ENCODE results near the gene QKI.
A peak's percentile ranks its signal among the peaks of the same experiment; 100 is the strongest.
"Not testable (repeated sequence)": the region's sequence is repeated elsewhere in the genome, so short reads cannot be mapped to it uniquely, and the experiment has no call there.

Gene QKI

DNA sequence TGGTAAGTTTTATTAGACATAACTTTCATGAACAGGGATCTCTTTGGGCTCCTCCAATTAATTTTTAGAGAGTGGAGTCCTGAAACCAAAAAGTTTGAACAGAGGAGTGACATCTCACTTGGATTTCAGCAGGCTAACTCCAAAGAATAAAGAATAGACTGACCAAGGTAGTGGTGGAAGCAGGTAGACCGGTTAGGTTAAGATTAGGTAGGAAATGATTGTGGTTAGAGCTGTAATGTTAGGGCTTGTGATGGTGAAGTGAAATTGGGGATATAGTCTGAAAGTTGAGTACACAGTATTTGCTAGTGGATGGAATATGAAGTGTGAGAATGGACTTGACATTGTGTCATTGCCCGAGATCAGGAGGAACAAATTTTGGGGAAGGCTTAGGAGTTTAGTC, 27.8 kb downstream of the QKI start:
- no peak for DNase-seq

DNA sequence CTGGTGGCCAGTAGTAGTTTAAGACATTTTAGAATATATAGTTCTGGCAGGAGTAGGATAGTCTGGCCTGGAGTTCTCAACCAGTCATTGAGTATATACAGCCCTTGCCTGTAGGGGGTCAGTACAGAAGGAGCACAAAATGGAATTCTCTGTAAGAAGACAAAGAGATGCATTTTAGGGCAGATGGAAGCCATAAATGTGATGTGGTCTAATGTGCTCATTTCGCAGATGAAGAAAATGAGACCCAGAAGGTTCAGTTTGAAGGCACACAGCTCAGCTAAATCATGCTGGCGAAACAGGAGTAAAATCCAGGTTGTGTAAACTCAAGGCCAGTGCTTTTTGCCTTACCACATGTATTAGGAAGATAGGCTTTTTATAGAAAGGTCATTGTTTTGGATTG, 29.6 kb downstream of the QKI start:
- DNase-seq, result no peak

DNA sequence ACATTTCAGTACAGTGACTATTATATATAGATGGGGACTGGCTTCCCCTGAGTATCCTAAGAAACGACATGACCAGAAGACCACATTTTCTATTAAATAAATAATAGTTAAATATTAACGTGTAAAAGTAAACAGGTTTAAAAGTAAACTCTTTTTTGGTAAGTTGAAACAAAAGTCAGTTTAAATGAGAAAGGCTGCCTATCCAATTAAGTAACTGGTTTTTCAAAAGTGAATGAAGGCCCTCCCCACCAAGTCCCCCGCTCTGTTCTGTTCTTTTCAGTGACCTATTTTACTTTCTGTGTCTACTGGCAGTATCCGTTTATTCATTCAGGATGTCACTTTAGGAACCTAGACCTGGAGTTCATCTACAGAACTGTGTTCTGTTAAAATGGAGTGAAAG, 32.0 kb downstream of the QKI start:
- no peak for DNase-seq

DNA sequence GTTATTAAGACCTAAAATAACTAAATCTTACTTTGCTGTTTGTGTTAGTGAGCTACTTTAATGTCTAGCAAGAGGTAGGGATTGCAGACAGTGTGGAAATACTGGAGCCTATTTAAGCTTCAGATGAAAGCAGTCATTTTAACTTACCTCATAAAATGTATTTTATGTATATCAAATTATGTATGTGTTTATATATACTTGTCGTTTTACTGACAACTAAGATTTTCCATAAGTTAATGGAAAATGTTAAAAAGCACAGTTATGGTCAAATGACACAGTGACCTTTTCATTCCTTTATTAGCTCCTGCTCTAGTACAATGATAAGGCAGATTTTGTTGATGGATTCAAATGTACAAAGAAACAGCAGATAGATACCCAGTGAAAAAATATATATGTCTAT, 34.6 kb downstream of the QKI start:
- DNase-seq, result no peak

DNA sequence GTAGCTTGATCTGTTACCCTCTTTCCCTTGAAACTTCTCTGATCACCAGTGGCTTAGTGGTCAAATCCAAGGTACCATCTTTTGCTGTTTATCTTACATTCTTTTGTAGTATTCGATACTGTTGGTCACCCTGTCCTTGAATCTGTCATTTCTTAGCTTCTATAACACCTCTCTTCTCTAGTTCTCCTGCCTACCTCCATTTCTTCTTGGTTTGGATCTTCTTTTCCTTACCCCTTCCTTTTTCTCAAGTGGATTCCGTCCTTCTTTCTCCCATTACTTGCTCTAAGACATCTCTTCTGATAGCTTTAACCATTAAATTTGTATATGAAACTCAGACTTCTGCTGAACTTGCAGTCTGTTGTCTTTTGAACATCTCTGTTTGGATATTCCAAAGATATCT, 39.9 kb downstream of the QKI start:
- no peak for DNase-seq

DNA sequence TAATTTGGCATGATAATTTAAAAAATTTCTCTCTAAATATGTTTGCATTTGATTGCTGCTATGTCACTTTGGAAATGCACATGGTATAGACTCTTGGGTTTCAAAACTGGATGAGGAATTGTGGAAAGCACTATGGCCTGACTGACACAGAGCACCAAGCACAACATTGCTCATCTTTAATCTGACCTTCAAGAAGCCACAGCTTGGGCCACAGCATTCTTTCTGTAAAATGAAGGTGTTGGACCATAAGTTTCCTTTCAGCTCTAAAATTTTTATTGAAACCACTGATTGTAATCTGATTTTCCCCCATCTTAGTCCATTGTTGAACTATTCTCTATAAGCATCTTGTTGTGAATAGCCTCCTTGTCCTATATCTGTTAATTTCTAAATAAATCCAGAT, 41.0 kb downstream of the QKI start:
- DNase-seq, result no peak

DNA sequence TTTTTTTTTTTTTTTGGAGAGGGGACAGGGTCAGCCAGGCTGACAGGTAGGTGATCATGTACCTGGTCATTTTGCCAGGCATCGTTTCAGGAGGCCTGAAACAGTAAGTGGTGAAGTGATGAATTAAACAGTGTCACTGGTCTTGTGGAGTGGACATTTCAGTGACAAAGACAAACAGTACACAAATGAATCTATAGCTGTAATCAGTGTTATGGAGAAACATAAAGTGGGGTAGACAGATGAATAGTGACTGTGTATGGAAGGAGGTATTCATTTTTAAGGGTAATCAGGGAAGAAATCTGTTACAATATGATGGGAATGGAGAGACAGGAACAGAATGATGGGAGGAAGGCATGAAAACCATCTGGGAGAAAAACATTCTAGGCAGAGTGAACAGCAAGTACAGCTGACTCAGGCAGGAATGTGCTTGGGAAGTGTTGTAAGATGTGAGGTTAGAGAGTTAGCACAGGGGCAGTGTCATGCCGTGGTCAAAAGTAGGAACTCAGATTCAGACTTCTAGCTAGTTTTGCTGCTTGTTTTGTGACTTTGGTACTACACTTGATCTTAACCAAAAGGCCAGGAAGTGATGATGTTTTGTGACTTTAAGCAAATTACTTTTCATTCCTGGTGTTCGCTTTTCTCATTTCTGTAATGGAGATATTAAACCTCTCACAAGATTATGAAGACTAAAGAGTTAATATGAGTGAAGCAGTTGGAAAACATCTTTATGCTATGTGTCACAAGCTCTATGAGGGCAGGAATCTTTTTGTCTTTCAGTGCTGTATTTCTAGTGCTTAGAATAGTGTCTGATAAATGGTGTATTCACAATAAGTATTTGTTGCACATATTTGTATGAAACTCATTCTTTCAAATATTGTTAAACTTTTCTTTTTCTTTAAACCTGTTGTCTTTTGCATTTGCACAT, 43.4 kb downstream of the QKI start:
- DNase-seq, result peak in 1 of 5 experiments; percentile 48

DNA sequence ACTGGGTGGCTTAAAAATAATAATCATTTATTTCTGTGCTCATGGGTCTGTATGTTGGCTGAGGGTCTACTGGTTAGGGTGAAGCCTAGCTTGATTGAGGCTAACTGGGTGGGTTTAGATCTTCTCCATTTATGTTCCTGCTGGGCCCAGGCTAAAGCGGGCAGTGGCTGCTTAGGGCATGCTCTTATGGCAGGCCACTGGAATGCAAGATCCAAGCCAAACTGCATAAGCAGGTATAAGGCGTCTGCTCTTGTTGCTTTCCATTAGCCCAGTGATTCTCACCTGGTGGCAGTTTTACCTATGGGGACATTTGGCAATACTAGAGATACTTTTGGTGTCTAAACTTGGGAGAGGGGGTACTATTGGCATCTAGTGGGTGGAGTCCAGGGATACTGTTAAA, 44.5 kb downstream of the QKI start:
- DNase-seq, result no peak

DNA sequence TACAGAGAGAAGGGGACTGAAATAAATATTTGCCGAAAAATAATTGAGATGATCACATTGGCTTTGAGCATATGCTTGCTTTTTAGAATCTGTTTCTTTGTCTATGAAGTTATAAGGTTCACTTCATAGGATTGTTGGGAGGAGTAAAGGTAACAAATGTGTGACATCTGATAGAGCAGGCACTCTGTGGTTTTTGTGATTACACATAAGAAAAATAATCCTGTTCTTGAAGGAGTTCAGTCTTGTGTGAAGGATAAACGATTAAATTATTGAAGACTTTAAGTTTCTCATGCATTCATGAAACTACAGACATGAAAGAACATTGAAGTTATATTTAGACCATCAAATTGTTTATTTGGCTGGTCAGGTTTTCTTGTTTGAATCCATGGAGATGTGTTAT, 45.0 kb downstream of the QKI start:
- DNase-seq, result peak in 1 of 5 experiments; percentile 40

DNA sequence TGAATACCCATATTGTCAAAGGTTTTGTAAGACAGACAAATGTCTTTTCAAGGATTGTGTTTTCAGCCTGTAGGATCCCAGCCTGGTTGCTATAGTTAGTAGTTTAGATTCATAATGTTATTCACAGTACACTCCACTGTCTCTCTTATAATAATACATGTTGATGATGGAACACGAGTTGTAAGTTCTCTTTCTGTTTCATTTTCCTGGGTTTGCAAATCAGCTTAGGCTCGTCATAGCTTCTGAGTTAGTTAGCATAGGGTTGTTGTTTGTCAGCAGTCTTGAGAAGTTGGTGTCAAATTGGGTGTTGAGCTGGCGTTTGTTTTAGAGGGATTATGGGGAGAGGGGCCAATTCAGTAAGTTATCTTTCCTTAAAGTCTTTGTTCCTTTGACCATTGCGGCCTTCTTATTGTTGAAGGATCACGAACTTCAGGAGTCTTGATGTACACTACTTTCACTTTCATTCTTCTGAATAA, 45.8 kb downstream of the QKI start:
- peak in 2 of 5 experiments; percentile 45 to 83 for DNase-seq

DNA sequence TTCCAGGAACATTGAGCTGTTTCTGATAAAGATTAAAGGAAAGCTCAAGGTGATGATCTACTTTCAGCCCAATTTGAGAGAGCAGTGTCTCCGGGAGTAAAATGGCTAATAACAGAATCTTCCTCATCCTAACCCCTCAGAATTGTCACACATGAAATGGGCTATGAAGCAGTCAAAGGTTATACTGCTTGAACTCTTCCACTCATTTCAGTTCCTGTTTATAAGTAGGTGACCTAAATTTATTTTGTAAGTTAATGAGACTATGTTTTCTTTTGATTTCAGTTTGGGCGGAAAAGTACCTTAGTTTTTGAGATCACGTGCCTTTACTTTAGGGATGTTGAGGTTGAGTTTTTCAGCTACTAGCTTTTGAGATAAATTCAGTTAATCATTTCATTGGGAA, 47.2 kb downstream of the QKI start:
- peak in 1 of 5 experiments; percentile 12 for DNase-seq

DNA sequence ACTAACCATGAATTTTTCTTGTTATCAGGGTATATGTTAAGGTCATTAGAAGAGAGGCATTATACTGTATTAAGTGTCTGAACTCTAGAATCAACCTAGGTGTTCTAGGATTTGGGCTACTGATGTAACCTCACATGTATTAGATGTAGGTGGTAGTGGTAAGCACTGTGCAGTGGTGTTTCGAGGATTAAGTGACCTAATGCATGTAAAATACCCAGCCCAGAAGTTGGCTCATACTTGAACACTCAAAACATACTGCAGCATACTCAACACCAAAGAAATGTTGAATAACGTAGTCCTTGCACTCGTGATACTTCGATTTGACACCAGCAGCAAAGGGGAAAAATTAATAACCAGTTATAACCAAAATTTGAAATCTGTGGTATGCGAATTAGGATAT, 48.7 kb downstream of the QKI start:
- no peak for DNase-seq

DNA sequence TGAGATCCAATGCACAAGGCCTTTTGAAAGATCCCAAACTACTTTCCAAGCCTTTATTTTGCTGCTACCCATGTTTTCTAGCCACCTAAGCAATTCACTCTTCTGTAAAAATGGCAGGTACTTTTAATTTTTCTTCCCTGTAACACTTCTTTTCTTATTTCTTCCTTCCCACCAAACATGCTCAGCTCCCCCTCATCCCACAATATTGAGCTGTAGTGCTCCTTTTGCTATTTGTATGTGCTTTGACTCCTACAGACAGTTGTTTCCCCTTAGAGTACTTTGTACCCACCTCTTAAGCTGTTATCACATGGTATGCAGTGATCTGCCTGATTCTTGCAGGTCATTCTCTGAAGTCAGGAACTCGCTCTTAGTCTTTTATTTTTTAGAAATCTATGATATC, 49.3 kb downstream of the QKI start:
- no peak for DNase-seq

DNA sequence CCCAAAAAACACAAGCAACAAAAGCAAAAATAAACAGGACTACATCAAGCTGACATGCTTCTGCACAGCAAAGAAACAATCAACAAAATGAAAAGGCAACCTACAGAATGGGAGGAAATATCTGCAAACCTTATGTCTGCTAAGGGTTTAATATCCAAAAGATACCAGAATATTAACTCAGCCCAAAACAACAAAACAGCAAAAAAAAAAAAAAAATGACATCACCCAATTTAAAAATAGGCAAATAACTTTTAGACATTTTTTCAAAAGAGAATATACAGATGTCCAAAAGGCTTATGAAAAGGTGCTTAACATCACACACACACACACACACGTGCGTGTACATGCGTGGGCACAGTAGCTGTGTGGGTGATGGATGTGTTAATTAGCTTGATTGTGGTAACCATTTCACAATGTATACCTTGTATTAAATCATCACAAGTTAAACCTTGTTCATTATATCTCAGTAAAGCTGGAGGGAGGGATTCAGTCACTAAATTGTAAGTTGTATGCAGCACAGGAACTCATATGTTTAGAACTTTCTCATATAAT, 52.4 kb downstream of the QKI start:
- peak in 1 of 5 experiments; percentile 19 for DNase-seq

DNA sequence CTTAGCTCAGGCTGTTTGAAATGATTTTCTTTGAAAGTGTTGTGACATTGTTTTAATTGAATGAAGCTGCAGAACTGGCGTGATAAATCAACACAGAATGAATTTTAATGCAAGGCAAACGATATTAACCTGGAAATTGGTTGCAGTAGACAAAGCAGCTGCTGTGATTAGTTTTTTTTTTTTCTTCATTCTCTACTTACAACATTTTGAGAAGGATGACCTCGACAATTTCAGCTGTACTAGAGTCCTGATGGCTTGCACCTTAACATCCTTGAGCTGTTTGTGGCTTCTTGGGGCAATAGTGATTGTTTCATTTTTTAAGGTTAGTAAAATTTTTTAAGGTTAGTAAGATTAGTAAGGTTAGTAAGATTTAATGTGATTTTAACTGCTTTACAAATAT, 54.2 kb downstream of the QKI start:
- no peak for DNase-seq

DNA sequence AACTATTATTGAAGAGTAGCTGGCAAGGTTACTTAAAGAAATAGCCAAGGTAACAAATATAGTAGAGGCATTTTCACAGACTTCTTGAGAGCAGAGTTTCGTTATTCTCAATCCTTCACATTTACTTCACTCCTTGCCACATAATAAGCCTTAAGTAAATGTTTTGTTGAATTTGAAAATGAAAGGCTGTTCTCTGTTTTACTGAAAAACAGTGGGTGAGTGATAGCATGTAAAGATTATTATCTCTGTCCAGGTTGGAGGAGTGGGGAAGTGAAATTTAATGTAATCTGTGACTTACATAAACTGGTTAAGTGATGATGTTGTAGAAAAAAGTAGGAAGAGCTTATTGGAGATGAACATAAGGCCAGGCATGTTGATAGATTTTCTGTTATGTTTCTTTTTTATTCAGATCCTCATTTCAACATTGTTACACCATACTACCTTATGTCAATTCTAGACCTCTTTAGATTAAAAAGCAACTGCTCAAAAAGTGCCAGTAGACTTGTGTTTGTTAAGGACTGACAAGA, 55.0 kb downstream of the QKI start:
- peak in 1 of 5 experiments; percentile 19 for DNase-seq

DNA sequence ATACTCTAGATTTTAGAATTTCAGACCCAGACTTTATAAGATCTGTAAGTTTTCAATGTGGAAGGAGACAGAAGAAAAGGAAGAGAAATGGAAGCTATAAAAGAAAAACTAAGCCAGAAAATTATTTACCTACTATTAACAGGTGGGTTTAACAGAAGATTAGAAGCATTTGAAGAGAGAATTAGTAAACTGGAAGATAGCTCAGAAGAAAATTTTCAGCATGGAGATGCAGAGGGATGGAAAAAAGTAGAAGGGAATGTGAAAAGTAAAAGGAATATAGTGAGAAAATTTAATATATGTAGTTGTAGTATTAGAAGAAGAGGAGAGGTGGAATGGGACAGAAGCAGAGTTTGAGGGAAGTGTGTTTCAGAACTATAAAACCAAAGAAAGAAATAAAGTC, 56.1 kb downstream of the QKI start:
- no peak for DNase-seq

DNA sequence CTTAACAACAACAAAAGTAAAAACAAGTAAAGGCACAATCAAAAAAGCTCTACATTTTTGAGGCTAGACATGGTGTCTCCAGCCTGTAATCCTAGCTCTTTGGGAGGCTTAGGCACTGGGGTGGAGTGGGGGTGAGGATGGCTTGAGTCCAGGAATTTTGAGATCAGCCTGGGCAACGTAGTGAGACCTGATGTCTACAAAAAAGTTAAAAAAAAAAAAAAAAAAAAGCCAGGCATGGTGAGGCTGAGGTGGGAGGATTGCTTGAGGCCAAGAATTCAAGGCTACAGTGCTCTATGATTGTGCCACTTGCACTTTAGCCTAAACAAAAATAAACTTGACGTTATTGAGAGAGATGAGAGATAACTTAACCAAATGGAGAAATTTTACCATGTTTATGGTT, 60.1 kb downstream of the QKI start:
- DNase-seq, result no peak

DNA sequence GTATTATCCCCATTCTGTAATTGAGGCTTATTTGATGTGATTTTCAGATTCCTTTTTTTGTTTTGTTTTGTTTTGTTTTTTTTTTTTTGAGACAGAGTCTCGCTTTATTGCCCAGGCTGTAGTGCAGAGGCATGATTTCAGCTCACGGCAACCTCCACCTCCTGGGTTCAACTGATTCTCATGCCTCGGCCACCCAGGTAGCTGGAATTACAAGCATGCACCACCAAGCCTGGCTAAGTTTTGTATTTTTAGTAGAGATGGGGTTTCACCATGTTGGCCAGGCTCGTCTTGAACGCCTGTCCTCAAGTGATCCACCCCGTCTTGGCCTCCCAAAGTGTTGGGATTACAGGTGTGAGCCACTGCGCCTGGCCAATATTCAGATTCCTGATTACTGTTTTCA, 62.4 kb downstream of the QKI start:
- not testable (repeated sequence) for DNase-seq

DNA sequence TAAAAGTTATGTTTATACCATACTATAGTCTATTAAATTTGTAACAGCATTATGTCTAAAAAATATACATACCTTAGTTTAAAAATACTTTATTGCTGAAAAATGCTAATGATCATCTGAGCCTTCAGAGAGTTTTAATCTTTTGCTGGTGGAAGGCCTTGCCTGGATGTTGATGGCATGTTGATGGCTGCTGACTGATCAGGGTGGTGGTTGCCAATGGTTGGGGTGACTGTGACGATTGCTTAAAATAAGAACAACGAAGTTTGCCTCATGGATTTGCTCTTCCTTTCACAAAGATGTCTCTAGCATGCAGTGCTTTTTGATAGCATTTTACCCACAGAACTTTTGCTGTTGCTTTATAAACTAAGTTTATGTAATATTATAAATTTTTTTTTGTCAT, 68.6 kb downstream of the QKI start:
- no peak for DNase-seq

DNA sequence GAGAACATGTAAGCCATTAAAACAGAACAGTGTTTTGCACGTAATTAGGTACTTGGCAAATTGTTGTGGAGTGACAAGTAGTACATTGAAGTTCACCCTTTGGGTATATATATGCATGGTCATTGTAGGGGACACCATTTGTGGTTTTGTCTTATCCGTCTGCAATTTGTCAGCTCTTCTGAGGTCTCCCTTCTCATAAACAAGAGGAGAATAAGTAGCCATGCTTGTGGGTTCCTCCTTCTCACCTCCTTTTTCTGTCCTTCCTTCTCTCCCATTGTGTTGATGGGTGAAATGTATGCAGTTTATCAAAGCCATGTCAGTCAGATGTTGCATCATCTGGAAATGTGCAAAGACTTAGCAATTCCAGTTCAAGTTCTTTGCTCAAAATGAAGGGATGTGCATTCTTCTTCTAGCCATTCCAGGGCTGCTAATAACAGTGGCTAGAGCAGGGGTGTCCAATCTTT, 70.9 kb downstream of the QKI start:
- DNase-seq, result no peak

DNA sequence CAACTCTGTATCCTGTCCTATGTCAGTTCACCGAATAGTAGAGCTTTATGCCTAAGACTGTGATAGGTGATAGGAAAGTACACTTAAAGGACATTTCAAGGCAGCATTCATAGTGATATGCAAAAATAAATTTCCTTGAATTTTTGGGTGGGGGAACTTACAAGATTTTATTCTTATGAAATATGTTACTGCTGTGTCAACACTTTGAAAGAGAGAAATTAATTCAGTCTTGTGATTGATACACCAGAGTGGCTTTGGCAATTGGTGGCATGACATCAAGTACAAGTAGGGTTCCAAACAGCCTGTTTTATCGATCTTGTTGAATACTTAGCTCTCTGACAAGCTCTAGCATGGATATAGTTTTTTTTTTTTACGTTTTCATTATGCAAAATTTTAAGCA, 72.3 kb downstream of the QKI start:
- no peak for DNase-seq

DNA sequence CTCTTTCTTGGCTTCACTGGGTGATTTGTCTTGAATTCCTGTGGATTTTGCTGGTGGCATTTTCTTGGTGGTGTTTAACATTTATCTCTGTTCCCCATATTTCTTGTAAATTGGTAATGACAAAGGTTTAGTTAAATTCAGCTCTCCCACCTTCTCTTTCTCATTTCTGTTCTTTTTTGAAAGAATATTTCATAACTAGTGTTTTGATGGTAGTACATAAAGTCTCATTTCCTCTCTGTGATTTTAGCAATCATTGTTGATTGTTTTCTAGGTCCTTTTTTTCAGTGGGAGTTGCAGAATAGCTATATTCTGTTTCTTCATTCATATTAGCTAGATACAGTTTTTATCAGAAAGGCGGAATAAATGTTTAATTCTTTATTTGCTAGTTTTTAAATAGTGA, 73.1 kb downstream of the QKI start:
- no peak for DNase-seq

DNA sequence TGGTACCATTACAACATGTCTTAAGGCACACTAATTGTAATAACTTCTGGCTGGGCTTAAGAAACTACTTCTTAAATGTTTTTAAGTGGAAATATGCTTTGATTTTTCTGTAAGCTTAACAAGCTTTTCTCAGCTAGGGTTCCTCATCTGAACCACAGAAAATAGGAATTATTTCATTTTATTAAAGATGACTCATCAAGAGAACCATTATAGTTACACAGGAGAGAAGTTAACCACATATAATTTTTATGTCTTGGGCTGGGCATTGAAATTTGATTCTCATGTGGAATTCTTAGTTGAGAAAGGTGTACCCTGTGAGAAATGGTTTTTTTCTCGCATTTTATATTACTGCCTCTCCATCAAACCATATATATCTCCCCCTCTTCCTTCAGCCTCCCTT, 75.1 kb downstream of the QKI start:
- DNase-seq, result no peak

Data from T-helper 2 cell (primary cell).